ENCODE measurements around the gene AHCYL2.

- TF ChIP-seq, protein P1, sequence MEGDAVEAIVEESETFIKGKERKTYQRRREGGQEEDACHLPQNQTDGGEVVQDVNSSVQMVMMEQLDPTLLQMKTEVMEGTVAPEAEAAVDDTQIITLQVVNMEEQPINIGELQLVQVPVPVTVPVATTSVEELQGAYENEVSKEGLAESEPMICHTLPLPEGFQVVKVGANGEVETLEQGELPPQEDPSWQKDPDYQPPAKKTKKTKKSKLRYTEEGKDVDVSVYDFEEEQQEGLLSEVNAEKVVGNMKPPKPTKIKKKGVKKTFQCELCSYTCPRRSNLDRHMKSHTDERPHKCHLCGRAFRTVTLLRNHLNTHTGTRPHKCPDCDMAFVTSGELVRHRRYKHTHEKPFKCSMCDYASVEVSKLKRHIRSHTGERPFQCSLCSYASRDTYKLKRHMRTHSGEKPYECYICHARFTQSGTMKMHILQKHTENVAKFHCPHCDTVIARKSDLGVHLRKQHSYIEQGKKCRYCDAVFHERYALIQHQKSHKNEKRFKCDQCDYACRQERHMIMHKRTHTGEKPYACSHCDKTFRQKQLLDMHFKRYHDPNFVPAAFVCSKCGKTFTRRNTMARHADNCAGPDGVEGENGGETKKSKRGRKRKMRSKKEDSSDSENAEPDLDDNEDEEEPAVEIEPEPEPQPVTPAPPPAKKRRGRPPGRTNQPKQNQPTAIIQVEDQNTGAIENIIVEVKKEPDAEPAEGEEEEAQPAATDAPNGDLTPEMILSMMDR (conservative IDR thresholded peaks at IDR 0.05; ENCODE audit: low read length): no peak
- no peak for TF ChIP-seq EZH2phosphoT487 (IDR thresholded peaks at IDR 0.05; ENCODE audit: borderline replicate concordance, low read depth, low read length)
Measured at GRCh38 chr7:129426482-129426881, 201.7 kb downstream of the AHCYL2 start.

Data from OCI-LY7 (cell line).